ENCODE data around the gene TSEN34.

DNA sequence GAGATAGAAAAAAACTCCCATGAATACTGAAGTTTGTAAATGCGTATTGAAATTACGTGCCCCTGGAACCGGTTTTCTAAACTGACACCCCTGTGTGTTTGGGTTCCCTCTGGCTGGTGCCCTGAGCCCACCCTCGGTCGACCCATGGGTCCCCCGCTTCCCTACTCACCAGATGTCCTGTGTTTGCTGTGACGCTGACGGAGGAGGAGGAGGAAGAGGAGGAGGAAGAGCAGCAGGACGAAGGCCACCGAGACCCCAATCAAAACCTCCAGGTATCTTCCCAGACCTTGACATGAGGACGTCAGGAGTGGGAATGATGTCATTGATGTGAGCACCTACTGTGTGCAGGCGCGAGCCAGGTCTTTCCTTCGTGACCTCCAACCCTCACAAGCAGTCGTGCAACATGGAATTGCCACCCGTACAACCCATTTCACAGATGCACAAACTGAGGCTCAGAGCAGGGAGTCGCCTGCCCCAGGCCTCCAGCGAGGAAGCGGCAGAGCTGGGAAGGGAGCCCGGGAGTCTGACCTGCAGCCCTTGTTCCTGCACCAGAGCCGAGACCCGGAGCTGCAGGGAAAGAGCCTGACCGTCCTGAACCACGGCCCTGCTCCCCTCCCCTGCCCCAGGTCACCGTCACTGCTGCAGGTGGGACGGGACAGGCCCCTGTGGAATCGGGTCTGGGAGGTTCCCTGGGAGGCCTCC lies 28.0 kb downstream of the TSEN34 start:
- no peak for TF ChIP-seq EZH2 (IDR thresholded peaks at IDR 0.05; ENCODE audit: insufficient read depth, low read length)
- TF ChIP-seq, protein P1, sequence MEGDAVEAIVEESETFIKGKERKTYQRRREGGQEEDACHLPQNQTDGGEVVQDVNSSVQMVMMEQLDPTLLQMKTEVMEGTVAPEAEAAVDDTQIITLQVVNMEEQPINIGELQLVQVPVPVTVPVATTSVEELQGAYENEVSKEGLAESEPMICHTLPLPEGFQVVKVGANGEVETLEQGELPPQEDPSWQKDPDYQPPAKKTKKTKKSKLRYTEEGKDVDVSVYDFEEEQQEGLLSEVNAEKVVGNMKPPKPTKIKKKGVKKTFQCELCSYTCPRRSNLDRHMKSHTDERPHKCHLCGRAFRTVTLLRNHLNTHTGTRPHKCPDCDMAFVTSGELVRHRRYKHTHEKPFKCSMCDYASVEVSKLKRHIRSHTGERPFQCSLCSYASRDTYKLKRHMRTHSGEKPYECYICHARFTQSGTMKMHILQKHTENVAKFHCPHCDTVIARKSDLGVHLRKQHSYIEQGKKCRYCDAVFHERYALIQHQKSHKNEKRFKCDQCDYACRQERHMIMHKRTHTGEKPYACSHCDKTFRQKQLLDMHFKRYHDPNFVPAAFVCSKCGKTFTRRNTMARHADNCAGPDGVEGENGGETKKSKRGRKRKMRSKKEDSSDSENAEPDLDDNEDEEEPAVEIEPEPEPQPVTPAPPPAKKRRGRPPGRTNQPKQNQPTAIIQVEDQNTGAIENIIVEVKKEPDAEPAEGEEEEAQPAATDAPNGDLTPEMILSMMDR (IDR thresholded peaks at IDR 0.05; ENCODE audit: insufficient read depth, low read depth, low read length) = no peak

All from astrocyte (in vitro differentiated cells and primary cell).